Retinal pigment epithelial cell (primary cell): Measurements from ENCODE around the gene BARD1.

ENCODE experiments used
- DNase-seq: peaks from one replicate; pipeline ENCODE4 v3.0.0-alpha.2; 2010; ENCODE audit warnings: low read depth
- H3K4me3 ChIP-seq: 2 replicates; pipeline ENCODE4 v1.5.1; 2011; ENCODE audit warnings: mild to moderate bottlenecking, low read length, control low read depth, moderate library complexity
- TF ChIP-seq, protein P1 (sequence below): conservative IDR thresholded peaks from 2 replicates; pipeline ENCODE4 v1.5.1; 2011; ENCODE audit warnings: low read depth, low read length, control low read depth, inconsistent platforms

Gene BARD1

GRCh38 chr2:214772443-214773015, 37.0 kb downstream of the BARD1 start:
- TF ChIP-seq, protein P1, sequence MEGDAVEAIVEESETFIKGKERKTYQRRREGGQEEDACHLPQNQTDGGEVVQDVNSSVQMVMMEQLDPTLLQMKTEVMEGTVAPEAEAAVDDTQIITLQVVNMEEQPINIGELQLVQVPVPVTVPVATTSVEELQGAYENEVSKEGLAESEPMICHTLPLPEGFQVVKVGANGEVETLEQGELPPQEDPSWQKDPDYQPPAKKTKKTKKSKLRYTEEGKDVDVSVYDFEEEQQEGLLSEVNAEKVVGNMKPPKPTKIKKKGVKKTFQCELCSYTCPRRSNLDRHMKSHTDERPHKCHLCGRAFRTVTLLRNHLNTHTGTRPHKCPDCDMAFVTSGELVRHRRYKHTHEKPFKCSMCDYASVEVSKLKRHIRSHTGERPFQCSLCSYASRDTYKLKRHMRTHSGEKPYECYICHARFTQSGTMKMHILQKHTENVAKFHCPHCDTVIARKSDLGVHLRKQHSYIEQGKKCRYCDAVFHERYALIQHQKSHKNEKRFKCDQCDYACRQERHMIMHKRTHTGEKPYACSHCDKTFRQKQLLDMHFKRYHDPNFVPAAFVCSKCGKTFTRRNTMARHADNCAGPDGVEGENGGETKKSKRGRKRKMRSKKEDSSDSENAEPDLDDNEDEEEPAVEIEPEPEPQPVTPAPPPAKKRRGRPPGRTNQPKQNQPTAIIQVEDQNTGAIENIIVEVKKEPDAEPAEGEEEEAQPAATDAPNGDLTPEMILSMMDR, result no peak
- H3K4me3 ChIP-seq, result no peak overlapping the region
- DNase-seq, result no peak

- no peak overlapping the region for H3K4me3 ChIP-seq
- TF ChIP-seq, protein P1, result no peak
- DNase-seq, result no peak
Measured at GRCh38 chr2:214765180-214765579, 44.3 kb downstream of the BARD1 start.

DNA sequence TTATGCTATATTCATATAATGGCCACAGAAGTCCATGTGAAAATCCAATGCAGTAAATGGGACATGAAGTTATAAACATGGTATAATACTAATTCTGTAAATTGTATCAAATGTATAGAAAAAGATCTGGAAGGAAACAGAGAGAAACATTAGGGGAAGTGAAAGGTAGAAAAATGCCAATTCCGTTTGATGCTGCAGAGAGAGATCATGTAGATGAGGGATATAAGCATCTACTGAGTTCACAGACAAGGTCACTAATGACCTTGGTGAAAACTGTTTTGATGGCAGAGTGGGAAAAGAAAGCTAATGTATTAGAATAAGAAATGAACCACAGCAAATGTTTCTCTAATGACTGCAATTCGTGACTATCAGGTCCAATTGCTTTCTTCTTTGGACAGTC, 56.0 kb downstream of the BARD1 start:
- no peak overlapping the region for H3K4me3 ChIP-seq
- no peak for DNase-seq
- TF ChIP-seq, protein P1, result no peak

DNA sequence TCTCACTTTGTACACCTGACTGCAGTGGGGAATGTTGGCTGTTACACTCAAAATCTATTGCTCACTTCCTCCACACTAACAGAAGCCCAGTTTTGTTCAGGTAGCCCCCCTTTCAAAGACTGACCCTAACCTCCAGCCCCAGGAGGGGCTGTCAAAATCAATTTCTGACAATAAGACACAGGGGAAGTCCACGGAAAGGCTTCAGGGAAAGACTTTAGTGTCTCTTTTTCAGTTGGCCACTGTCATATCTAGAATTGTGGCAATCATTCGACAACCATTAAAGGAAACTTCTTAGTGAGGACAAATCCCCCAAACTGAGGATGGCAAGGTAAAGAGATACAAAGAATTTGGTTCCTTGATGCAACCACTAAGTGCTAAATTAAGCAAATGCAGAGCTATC, 59.0 kb downstream of the BARD1 start:
- H3K4me3 ChIP-seq, result no peak overlapping the region
- no peak for DNase-seq
- TF ChIP-seq, protein P1, result no peak

DNA sequence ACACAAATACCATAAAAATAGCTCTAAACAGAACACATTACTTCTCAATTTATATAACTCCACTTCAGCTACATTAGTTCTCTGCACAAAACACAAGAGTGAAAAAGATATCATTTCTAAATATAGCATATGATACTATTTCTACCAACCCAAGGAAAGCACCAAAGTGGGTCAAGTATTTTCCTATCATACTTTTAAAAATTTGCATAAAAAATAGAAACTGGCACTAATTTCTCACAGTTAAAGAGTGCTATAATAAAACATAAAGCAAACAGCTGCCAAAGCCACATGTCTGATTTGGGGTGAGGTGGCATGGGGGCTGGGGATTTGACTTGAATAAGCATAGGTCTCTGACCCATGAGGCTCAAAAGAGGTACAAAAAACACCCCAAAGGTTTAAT, 61.5 kb downstream of the BARD1 start:
- TF ChIP-seq, protein P1, result no peak
- no peak overlapping the region for H3K4me3 ChIP-seq
- no peak for DNase-seq

- H3K4me3 ChIP-seq, result no peak overlapping the region
- DNase-seq, result no peak
- TF ChIP-seq, protein P1, result no peak
Measured at GRCh38 chr2:214742119-214742518, 67.4 kb downstream of the BARD1 start.

DNA sequence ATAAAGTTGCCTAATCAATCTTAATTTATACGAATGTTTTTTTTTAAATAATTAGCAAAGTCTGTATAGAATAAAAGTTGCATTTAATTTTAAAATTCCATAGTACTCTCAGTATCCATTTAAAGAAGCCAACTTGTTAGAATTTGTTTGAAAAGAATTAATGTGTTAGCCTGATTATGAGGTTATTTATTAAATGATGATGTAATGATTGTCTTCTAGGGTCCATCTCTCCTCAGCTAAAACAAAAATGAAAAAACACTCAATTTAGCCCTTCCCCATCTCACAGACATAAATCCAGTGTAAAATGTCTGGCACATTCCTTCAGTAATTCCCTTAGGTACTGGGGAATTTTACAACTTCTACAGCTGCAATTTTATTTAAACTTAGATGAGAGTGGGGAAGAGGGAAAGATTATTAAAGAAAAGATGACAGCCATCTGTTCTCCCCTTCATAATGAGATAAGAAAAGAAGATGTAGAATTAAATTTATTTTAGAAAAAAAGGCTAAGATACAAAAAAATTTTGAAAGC, 68.6 kb downstream of the BARD1 start:
- DNase-seq, result no peak
- no peak overlapping the region for H3K4me3 ChIP-seq
- TF ChIP-seq, protein P1, result no peak
